H1 (cell line): ENCODE results near the gene ANAPC5. TPM values are rescaled to one million over a fixed set of nuclear protein-coding genes. Genes with fewer than 3 reads are reported as not detected.

ENCODE experiments used
- SP4 ChIP-seq: IDR thresholded peaks from 2 replicates; pipeline ENCODE4 v1.6.1; 2012; ENCODE audit warnings: low read length, inconsistent platforms
- SUZ12 ChIP-seq: fragments of 200-600 bp; sonication (generic); IDR thresholded peaks from 2 replicates; pipeline ENCODE4 v1.6.1; 2012; ENCODE audit warnings: mild to moderate bottlenecking, inconsistent platforms, low read length, moderate library complexity, mixed read lengths
- TAF1 ChIP-seq: IDR thresholded peaks from 2 replicates; pipeline ENCODE4 v1.6.1; 2011; ENCODE audit warnings: mild to moderate bottlenecking, low read depth, low read length
- TCF12 ChIP-seq: IDR thresholded peaks from 2 replicates; pipeline ENCODE4 v1.6.1; 2011; ENCODE audit warnings: low read depth, mild to moderate bottlenecking, low read length
- polyA plus RNA-seq, 7 experiments: library from polyadenylated mRNA; depleted of rRNA in 3 of 7; stranded (reverse) in 5 of 7; unstranded in 2 of 7; fragments of >200 nt in 5 of 7; fragments of 200-250 nt in 2 of 7; gene quantifications; 1 replicate in 5 of 7; 2 replicates in 1 of 7; 4 replicates in 1 of 7; pipeline versions ENCODE4 v1.2.1 to v1.2.3, GENCODE V29; 2011 to 2013; ENCODE audit warnings: missing spikeins in 2 of 7, mixed read lengths in 2 of 7
- total RNA-seq: library from RNA; stranded (reverse); fragmentation: NEBNext Ultra II Directional; extraction: Animal tissue kit (Norgen Biotek cat#: 25700); gene quantifications from 2 replicates; pipeline ENCODE4 v1.2.1, GENCODE V29; 2021
- TF ChIP-seq, protein P1 (sequence below): fragments of 300-600 bp; sonication (generic); IDR thresholded peaks from 2 replicates; pipeline ENCODE4 v1.7.1; 2012; ENCODE audit warnings: low read length, moderate library complexity, mild to moderate bottlenecking, inconsistent platforms; ENCODE audit not compliant: insufficient replicate concordance
- TF ChIP-seq, protein P2 (sequence below): IDR thresholded peaks from 2 replicates; pipeline ENCODE4 v1.6.1; 2012; ENCODE audit warnings: low read length, inconsistent platforms

ANAPC5 gene
- total and polyA plus RNA-seq, 2 of the 8 experiments (the other 6 are each of a cell fraction or from before 2014, with no cell fraction given) = 103 to 127 TPM

DNA sequence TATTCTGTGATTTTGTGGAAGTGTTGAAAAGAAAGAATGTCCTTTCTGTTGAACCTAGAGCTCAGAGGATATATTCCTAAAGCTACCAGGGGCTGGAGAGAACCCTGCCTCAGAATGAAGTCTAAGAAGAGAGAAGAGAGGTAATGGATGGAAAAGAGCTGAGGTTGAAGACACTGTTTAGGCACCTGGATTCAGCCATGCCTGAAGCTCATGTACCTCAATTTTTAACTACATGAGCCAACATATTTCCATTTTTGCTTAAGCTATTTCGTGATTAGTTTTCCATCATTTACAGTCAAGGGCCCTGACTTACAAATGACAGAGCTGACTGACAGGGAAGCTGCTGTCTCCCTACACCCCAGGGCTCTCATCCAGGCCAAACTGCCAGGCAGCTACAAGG is 66.4 kb downstream of the ANAPC5 start (continued):
- TF ChIP-seq, protein P1, sequence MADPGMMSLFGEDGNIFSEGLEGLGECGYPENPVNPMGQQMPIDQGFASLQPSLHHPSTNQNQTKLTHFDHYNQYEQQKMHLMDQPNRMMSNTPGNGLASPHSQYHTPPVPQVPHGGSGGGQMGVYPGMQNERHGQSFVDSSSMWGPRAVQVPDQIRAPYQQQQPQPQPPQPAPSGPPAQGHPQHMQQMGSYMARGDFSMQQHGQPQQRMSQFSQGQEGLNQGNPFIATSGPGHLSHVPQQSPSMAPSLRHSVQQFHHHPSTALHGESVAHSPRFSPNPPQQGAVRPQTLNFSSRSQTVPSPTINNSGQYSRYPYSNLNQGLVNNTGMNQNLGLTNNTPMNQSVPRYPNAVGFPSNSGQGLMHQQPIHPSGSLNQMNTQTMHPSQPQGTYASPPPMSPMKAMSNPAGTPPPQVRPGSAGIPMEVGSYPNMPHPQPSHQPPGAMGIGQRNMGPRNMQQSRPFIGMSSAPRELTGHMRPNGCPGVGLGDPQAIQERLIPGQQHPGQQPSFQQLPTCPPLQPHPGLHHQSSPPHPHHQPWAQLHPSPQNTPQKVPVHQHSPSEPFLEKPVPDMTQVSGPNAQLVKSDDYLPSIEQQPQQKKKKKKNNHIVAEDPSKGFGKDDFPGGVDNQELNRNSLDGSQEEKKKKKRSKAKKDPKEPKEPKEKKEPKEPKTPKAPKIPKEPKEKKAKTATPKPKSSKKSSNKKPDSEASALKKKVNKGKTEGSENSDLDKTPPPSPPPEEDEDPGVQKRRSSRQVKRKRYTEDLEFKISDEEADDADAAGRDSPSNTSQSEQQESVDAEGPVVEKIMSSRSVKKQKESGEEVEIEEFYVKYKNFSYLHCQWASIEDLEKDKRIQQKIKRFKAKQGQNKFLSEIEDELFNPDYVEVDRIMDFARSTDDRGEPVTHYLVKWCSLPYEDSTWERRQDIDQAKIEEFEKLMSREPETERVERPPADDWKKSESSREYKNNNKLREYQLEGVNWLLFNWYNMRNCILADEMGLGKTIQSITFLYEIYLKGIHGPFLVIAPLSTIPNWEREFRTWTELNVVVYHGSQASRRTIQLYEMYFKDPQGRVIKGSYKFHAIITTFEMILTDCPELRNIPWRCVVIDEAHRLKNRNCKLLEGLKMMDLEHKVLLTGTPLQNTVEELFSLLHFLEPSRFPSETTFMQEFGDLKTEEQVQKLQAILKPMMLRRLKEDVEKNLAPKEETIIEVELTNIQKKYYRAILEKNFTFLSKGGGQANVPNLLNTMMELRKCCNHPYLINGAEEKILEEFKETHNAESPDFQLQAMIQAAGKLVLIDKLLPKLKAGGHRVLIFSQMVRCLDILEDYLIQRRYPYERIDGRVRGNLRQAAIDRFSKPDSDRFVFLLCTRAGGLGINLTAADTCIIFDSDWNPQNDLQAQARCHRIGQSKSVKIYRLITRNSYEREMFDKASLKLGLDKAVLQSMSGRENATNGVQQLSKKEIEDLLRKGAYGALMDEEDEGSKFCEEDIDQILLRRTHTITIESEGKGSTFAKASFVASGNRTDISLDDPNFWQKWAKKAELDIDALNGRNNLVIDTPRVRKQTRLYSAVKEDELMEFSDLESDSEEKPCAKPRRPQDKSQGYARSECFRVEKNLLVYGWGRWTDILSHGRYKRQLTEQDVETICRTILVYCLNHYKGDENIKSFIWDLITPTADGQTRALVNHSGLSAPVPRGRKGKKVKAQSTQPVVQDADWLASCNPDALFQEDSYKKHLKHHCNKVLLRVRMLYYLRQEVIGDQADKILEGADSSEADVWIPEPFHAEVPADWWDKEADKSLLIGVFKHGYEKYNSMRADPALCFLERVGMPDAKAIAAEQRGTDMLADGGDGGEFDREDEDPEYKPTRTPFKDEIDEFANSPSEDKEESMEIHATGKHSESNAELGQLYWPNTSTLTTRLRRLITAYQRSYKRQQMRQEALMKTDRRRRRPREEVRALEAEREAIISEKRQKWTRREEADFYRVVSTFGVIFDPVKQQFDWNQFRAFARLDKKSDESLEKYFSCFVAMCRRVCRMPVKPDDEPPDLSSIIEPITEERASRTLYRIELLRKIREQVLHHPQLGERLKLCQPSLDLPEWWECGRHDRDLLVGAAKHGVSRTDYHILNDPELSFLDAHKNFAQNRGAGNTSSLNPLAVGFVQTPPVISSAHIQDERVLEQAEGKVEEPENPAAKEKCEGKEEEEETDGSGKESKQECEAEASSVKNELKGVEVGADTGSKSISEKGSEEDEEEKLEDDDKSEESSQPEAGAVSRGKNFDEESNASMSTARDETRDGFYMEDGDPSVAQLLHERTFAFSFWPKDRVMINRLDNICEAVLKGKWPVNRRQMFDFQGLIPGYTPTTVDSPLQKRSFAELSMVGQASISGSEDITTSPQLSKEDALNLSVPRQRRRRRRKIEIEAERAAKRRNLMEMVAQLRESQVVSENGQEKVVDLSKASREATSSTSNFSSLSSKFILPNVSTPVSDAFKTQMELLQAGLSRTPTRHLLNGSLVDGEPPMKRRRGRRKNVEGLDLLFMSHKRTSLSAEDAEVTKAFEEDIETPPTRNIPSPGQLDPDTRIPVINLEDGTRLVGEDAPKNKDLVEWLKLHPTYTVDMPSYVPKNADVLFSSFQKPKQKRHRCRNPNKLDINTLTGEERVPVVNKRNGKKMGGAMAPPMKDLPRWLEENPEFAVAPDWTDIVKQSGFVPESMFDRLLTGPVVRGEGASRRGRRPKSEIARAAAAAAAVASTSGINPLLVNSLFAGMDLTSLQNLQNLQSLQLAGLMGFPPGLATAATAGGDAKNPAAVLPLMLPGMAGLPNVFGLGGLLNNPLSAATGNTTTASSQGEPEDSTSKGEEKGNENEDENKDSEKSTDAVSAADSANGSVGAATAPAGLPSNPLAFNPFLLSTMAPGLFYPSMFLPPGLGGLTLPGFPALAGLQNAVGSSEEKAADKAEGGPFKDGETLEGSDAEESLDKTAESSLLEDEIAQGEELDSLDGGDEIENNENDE = no peak
- no peak for TF ChIP-seq TAF1
- TF ChIP-seq SP4 = no peak
- TF ChIP-seq TCF12 = no peak
- TF ChIP-seq, protein P2, sequence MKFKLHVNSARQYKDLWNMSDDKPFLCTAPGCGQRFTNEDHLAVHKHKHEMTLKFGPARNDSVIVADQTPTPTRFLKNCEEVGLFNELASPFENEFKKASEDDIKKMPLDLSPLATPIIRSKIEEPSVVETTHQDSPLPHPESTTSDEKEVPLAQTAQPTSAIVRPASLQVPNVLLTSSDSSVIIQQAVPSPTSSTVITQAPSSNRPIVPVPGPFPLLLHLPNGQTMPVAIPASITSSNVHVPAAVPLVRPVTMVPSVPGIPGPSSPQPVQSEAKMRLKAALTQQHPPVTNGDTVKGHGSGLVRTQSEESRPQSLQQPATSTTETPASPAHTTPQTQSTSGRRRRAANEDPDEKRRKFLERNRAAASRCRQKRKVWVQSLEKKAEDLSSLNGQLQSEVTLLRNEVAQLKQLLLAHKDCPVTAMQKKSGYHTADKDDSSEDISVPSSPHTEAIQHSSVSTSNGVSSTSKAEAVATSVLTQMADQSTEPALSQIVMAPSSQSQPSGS = no peak
- no peak for TF ChIP-seq SUZ12
